NT2/D1 (cell line): ENCODE measurements around the gene ADAMTS2.

ENCODE experiments used
- SUZ12 ChIP-seq: IDR thresholded peaks from 2 replicates; pipeline ENCODE4 v1.6.1; 2011; ENCODE audit not compliant: insufficient read length, insufficient read depth; ENCODE audit errors: extremely low read depth
- YY1 ChIP-seq: IDR thresholded peaks from 2 replicates; pipeline ENCODE4 v1.6.1; 2011; ENCODE audit not compliant: insufficient read length, insufficient read depth
- ZNF274 ChIP-seq: IDR thresholded peaks from 2 replicates; pipeline ENCODE4 v1.6.1; 2011; ENCODE audit warnings: mild to moderate bottlenecking, low read depth, low read length

DNA sequence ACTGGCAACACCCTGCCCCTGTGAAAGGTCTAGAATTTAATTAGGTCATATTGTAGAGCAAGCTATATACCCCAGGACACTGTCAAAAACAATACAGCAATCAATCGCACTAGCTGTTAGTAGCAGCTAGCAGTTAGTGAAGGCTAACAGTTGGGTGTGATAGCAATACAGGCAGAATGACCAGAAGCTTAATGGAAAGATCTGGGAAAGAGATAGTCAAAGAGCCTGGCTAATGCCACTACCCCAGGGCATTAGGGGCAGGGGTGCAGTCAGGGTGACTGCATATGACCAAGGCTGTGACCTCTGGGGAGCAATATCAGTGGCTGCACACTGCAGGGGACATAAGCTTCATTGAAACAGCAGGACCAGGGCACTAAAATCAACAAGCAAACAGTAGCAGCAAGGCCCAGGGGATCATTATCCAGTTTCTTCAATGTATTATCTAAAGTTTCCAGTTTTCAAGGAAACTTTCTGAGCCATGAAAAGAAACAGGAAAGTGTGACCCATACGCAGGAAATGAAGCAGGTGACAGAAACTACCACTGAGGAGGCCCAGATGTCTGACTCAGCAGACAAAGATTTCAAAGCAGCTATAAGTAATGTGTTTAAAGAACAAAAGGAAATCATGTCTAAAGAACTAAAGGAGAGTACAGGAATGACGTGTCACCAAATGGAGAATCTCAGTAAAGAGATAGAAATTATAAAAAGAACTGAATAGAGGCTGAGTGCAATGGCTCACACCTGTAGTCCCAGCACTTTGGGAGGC lies 202.6 kb downstream of the ADAMTS2 start:
- TF ChIP-seq ZNF274 (no peak), YY1 (no peak), SUZ12 (no peak)
